ENCODE measurements around the gene TCF3. TPM values are rescaled to one million over a fixed set of nuclear protein-coding genes. Genes with fewer than 3 reads are reported as not detected.

Gene TCF3
- total RNA-seq, 1 experiment from 2014 or later = 304 TPM

DNA sequence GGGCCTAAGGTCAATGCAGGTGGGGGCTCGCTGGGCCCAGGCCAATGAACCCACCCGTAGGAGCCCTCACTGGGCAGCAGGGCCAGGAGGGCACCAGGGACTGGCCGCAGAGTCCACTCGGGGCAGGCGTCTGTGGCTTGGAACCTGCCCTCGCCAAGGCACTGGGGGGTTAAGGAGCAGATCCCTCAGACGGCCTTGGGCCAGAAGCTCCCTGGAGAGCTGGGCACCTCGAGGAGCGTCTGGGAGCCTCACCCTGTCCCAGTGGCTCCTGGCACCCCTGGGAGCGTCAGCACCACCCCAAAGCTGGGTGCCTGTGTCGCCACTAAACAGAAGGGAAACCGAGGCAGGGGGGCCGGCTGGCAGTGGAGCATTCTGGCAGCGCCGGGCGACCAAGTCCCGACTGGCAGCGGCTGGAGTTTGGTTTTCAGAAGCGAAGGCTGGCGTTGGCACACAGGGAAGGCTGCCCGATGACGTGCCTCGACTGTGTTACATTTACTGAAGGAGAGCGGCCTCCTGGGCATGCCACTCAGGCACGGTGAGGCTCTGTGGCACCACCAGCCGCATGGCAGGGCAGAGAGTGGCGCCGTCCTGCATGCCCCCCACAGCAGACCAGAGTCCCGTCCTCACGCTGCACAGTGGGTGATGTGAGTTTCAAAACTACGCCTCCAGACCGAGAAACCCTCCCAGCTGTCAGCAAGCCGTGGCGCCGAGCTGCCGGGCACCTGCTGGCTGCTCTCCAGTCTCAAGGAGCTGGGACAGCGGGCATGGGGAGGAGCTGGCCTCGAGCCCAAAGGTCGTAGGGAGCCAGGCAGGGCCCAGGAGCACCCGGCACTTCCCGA, 75.1 kb downstream of the TCF3 start:
- WGBS (ENCODE audit: extremely low coverage, insufficient read length, low lambda C conversion rate) = no CpG with 5 or more reads among the region's 41 CpGs
- Mint-ChIP-seq H3K9me3 (no peaks in the 10 kb centered on the region; a peak in 1 of 5 replicates), H3K4me3 (no peak overlapping the region), H3K36me3 (ENCODE audit: insufficient read depth in 1 of 3, low read depth in 3 of 3) (peaks cover 17 to 54% (median 40%) of the 10 kb centered on the region in 3 experiments; a peak in 6 of 7 replicates), H3K27me3 (ENCODE audit: low read depth) (peaks cover 2% of the 10 kb centered on the region), H3K4me1 (0 out of 4 replicates have a peak, but pooled peaks cover 0 to 3% of the 10 kb centered on the region in 2 experiments), H3K27ac (no peak overlapping the region)
- Histone ChIP-seq H4K20me1 (ENCODE audit: control insufficient read depth, insufficient read depth, insufficient read length) (no peaks in the 10 kb centered on the region), H3K27me3 (ENCODE audit: insufficient read depth, low read length) (no peaks in the 10 kb centered on the region), H4K5ac (ENCODE audit: insufficient read length, low read depth, low read length) (no peak overlapping the region), H2BK12ac (ENCODE audit: insufficient read length, low read depth, low read length) (no peak overlapping the region), H3K79me2 (ENCODE audit: insufficient read depth, low read length) (no peaks in the 10 kb centered on the region), H2BK5ac (ENCODE audit: insufficient read length, low read length) (no peak overlapping the region), H2BK120ac (ENCODE audit: low read depth, low read length, poor library complexity, severe bottlenecking) (no peak overlapping the region), H3K27ac (ENCODE audit: insufficient read length, low read depth, low read length) (no peak overlapping the region), H3K23ac (ENCODE audit: insufficient read length, low read depth, low read length) (no peak overlapping the region), H3K4me1 (ENCODE audit: insufficient read depth, low read length) (no peaks in the 10 kb centered on the region), H3K79me1 (ENCODE audit: insufficient read depth, low read depth, low read length, poor library complexity, severe bottlenecking) (no peaks in the 10 kb centered on the region), H3K23me2 (ENCODE audit: insufficient read length, low read depth, low read length, poor library complexity, severe bottlenecking) (no peaks in the 10 kb centered on the region), H2BK20ac (ENCODE audit: low read depth, low read length, poor library complexity, severe bottlenecking) (no peak overlapping the region), H2AFZ (ENCODE audit: low read length) (no peak overlapping the region), H3K4me2 (ENCODE audit: insufficient read depth, insufficient read length, low read length) (no peak overlapping the region), H3K14ac (ENCODE audit: insufficient read depth, low read length) (no peak overlapping the region), H4K8ac (replicated peaks; ENCODE audit: insufficient read length, low read depth, low read length) (no peak overlapping the region), H3K18ac (ENCODE audit: insufficient read length, low read depth, low read length) (no peak overlapping the region), H3K9me3 (ENCODE audit: control insufficient read depth, low read depth, low read length) (no peaks in the 10 kb centered on the region), H3K4ac (ENCODE audit: low read depth, low read length) (no peak overlapping the region), H3K9ac (ENCODE audit: extremely low read depth, insufficient read length, low read length) (no peak overlapping the region), H3K56ac (ENCODE audit: insufficient read length, low read depth, low read length) (no peak overlapping the region), H3T11ph (ENCODE audit: low read length) (no peak overlapping the region), H2BK15ac (ENCODE audit: low read depth, low read length) (no peak overlapping the region), H2AK5ac (ENCODE audit: insufficient read length, low read length) (no peak overlapping the region), H4K91ac (ENCODE audit: insufficient read length, low read depth, low read length) (no peak overlapping the region)
- no peak for TF ChIP-seq CTCF (conservative IDR thresholded peaks at IDR 0.05)
- DNase-seq = no peak

All from H9 (cell line).